ENCODE results near the gene RBM5.

The RBM5 gene

GRCh38 chr3:50162034-50162883 is 73.5 kb downstream of the RBM5 start:
- no peak for DNase-seq (ENCODE audit: low spot score)

GRCh38 chr3:50163572-50164455 is 75.1 kb downstream of the RBM5 start:
- no peak for DNase-seq (ENCODE audit: low spot score)

DNA sequence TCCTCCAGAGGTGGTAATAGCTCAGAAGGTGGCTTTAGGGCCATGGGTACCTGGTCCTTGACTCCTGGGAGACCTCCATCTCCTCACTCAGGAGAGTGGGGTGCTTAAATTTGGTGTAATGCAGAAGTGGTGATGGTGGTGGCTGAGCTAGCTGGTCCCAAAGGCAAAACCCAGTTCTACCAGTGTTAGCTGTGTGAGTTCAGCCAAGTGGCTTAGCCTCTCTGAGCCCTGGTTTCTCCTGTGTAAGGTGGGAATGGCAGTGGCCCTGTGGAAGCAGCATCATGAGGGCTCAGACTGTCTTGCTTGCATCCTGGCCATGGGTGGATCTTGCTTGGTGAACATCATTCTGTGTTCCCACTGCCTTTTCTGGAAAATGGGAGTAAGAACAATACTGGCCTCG is 75.8 kb downstream of the RBM5 start:
- DNase-seq (ENCODE audit: low spot score): no peak

DNA sequence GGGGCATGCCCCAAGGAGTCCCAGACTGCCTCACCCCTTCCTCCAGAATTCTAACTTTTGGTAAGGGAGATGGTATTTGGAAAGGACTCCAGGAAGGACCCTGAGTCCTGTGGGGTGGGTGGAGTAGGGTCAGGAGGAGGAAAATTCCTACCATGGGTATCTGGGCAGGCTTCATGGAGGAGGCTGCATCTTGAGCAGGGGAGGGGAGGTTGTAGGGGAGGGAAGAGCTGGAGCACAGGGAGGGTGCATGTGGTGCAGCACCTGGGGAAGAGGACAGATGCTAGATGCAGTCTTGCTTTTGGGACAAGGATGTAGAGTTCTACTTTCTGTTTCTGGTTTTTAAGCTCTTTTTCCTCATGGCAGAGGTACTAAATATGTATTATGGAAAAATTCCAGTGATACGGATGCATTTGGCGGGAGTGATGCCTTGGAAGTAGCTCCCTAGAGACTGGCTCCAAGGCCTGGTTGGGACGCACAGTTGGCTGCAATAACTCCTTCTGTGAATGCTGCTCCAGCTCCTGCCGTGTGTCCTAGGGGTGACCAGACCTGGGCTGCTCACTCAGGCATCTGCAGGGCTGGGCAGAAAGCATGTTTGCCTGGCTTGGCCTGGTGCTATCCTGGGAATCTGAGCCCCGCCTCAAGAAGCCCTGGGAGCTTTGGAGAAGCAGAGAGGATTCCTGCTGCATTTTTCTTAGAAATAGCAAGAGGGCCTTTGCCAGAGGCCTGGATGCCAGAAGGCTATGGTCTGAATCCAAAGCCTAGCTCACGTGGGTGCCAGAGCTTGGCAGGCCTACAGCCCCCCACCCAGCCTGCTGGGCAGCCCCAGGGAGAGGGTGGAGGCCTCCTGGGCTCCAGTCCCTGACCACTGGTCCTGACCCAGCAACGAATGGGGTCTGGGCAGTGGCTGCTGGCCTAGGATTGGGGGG is 76.5 kb downstream of the RBM5 start:
- no peak for DNase-seq (ENCODE audit: low spot score)

DNA sequence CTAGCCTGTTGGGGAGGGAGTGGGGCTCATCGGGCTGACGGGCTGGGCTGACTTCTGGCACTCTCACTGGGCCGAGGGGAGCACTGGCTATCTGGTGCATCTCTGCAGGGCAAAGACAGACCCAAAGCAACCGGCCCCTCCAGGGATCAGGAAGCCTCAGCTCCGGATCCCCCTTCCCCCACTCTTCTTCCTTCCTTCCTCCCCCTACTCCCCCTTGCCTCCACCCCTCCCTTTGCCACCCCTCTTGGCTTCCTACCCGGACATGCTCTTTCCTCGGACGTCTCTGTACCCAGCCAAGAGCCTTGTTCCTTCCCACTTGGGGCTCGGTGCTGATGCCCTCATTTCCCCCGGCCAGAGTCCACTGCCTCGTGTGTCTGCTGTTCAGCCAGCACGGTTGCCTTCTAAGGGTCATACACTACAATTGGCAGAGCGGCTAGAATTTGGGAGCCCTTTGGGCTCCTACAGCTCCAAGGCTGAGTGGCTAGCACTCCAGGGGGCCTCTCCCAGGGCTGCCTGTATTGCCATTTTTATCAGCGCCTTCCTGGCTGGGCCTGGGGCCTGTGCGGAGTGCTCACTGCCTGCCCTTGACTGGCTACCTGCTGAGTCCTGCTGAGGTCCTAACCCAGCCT is 77.3 kb downstream of the RBM5 start:
- DNase-seq (ENCODE audit: low spot score): no peak

GRCh38 chr3:50166620-50167019 is 77.9 kb downstream of the RBM5 start:
- DNase-seq (ENCODE audit: low spot score): no peak

DNA sequence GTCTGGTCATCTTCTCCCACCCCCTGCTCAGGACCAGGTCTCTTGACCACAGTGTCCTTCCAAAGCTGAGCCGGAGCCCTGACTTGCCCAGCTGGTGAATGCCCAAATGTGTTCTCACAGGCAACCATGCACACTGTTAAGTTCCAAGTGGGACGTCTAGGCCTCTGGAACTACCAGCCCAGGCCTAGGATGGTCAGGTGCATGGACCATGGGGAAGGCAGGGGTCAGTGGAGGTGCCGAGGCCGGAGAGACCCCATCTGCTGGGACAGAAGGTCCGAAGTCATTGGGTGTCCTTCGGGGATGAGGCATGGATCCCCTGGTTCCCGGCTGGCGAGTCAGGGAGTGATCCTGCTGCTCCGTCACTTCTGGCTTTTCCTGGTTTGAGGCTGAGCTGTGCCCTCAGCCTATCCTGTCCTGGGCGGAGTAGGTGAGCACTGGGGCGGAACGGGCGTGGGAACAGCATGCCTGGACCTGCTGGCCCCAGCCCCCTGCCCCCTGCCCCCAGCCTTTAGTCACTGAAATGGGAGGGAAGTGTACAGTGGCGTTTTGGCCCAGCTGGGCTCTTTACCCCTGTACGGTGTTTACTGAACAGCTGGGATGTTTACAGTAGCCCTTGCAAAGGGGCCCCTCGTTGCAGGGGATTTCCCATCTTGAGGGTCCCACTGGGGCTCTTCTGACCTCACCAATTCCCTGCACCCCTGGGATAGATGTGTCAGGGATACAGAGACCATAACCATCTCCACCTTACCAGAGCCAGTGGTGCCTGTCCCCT is 78.5 kb downstream of the RBM5 start:
- peak; percentile 79 for DNase-seq (ENCODE audit: low spot score)

- no peak for DNase-seq (ENCODE audit: low spot score)
These were observed 79.1 kb downstream of the RBM5 start for GRCh38 chr3:50167841-50168209.

DNA sequence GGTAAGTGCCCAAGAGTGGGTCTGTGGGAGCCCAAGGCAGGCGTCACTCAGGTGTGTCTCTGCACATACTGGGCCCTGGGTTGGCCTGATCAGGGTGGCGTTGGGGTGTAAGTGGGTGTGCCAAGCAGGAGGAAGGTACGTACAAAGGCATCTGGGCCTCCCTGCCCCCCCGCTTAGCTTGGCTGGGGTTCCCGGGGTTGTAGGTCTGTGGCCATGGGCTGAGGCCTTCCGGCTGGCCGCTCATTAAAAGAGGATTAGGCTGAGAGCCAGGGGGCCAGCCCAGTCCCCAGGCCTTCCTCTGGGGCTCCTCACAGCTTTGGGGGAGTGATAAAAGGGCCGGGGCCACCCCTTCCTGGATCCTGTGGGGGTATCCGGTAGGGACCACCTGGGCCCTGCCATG is 79.7 kb downstream of the RBM5 start:
- peak; percentile 77 for DNase-seq (ENCODE audit: low spot score)

Measured in ecto neural progenitor cell (in vitro differentiated cells).